Stimulated activated CD8-positive, alpha-beta memory T cell treated with anti-CD3 and anti-CD28 coated beads, Interleukin-4, amount 100 ng/mL, for 48 hours (primary cell): ENCODE results near the gene RCOR1.
A peak's percentile ranks its signal among the peaks of the same experiment; 100 is the strongest.
"Not testable (repeated sequence)": the region's sequence is repeated elsewhere in the genome, so short reads cannot be mapped to it uniquely, and the experiment has no call there.

Experiments used
- DNase-seq: peaks from one replicate; pipeline ENCODE4 v3.0.0-alpha.2; 2020

The RCOR1 gene

GRCh38 chr14:102571478-102572042 is 20.9 kb upstream of the RCOR1 start:
- DNase-seq, result no peak

- DNase-seq, result not testable (repeated sequence)
Measured at GRCh38 chr14:102573161-102573560, 19.3 kb upstream of the RCOR1 start.

- no peak for DNase-seq
Measured at GRCh38 chr14:102573591-102574046, 18.8 kb upstream of the RCOR1 start.

DNA sequence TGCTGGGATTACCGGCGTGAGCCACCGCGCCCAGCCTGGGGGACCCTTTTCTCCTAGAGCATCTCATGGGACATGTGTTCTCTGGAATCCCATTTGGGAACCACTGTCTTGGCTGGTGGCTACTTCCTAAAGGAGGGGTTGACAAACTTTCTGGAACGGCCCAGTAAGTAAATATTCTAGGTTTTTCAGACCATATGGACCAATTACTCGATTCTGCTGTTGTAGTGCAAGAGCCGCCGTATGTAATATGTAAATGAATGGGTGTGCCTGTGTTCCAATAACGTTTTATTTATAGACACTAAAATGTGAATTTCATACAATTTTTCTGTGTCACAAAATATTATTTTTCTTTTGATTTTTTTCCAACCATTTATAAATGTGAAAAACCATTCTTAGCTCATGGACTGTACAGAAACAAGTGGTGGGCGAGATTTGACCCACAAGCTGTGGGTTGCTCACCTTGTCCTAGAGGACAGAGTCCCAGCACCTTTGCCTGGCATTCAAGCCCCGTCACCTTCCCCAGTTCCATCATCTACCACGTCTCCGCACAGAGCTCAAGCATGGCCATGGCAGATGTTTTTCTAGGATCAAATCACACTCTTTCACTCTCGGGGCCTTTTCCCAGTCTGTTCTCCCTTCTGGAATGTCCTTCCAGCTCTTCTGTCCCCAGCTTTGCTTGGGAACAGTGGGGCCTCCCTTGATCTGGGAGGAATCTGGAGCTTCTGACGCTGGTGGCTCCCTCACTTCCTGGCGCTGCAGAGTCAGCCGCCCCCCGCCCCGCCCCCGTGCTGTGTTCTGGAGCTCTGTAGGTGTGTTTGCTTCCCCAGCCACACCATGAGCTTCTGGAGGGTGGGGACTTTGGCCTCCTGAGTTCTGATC is 17.9 kb upstream of the RCOR1 start:
- no peak for DNase-seq

DNA sequence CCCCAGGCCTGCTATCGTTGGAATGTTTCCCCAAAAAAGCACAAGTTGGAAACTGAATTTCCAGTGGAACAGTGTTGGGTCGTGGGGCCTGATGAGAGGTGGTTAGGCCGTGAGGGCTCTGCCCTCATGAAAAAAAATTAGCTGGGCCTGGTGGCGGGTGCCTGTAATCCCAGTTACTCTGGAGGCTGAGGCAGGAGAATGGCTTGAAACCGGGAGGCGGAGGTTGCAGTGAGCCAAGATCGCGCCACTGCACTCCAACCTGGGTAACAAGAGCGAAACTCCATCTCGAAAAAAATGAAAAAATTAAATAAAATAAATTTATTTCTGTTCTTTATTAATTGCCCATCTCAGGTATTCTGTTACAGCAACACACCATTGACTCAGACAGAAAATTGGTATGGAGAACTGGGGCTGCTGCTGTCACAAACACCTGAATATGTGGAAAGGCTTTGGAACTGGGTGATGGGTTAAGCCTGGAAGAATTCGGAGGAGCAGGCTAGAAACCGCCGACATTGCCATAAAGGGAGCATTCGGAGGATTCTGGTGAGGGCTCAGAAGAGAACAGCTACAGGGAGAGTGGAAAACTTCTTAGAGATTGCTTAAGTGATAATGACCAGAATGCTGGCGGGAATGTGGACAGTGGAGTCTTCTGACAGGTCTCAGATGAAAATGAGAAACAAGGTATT is 17.1 kb upstream of the RCOR1 start:
- no peak for DNase-seq

DNA sequence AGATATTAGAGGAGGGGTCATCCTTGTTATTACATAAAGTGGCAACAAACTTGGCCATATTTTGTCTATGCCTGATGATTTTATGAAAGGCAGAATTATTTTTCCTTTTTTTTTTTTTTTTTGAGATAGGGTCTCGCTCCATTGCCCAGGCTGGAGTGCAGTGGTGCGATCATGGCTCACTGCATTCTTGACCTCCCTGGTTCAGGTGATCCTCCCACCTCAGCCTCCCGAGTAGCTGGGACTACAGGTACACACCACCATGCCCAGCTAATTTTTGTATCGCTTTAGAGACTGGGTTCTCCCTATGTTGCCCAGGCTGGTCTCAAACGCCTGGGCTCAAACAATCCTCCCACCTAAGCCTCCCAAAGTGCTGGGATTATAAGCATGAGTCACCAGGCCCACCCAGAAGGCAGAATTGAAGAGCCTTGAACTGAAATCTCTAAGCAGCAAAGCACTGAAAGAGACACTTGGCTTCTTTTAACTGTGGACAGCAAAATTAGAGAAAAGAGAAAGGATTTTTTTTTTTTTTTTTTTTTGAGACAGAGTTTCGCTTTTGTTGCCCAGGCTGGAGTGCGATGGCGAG is 16.5 kb upstream of the RCOR1 start:
- not testable (repeated sequence) for DNase-seq

DNA sequence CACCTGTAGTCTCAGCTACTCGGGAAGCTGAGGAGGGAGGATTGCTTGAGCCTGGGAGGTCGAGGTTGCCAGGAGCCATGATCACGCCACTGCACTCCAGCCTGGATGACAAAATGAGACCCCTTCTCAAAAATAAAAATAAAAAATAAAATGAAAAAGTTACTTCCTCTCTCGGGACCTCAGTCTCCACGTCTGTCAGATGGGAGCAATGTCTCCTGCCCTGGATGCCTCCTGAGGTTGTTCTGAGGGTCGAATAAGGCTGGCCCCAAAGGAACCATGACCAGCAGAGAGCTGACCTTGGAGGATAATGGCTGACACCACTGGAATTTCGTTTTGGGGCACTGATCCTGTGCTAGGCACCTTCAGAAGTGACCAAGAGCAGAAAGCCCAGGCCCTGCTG is 13.6 kb upstream of the RCOR1 start:
- DNase-seq, result no peak

DNA sequence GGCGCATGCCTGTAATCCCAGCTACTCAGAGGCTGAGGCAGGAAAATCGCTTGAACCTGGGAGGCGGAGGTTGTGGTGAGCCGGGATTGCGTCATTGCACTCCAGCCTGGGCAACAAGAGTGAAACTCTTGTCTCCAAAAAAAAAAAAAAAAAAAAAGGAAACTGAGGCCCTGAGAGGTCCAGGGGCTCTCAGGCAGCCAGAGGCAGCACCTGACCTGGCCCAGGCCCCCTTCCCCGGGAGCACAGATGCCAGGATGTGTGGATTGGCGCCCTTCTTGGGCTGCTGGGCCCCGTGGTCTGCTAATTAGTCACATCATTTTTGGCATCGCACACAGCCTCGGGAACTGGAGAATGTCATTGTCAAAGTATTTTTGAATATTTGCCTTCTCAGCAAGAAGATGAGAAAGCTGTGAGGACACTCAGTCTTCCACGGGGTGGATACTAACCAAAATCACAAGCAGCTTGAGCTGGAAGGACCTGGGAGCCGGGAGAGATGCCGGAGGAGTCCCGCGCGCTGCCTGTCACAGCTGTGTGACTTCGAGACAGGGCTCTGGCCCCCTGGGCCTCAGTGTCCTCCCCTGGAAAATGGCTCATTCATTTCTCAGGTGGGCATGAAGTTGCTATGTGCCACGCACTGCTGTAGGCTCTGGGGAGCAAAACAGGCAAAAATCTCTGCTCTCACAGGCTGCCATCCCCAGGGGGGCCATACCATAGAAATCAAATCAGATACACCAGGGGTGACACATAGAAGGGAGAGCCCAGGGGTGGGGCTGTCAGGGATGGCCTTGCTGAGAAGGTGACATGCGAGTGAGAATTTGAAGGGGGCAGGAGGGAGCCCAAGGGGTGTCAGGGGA is 12.5 kb upstream of the RCOR1 start:
- DNase-seq, result no peak

DNA sequence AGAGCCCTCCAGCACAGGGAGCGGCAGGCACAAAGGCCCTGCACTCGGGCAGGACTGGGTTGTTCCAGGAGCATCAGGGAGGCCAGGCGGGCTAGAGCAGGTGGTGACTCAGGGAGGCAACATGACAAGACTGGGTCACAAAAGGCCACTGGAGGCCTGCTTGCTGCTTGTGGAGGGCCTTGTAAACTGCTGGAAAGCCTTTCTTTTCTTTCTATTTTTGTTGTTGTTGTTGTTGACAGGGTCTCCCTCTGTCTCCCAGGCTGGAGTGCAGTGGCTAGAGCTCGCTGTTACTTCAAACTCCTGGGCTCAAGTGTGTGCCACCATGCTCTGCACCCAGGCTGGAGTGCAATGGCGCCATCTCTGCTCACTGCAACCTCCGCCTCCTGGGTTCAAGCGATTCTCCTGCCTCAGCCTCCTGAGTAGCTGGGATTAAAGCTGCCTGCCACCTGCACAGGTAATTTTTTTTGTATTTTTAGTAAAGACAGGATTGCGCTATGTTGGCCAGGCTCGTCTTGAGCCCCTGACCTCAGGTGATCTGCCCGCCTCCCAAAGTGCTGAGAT is 11.8 kb upstream of the RCOR1 start:
- no peak for DNase-seq

DNA sequence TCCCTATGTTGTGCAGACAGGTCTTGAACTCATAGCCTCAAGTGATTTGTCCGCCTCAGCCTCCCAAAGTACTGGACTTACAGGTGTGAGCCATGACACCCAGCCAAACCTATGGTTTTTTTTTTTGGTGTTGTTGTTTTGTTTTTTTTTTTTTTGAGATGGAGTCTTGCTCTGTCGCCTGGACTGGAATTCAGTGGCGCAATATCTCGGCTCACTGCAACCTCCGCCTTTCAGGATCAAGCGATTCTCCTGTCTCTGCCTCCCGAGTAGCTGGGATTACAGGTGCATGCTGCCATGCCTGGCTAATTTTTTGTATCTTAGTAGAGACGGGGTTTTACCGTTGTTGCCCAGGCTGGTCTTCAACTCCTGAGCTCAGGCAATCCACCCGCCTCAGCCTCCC is 11.3 kb upstream of the RCOR1 start:
- no peak for DNase-seq

GRCh38 chr14:102583726-102584125 is 8.7 kb upstream of the RCOR1 start:
- no peak for DNase-seq

GRCh38 chr14:102584871-102585869 is 7.3 kb upstream of the RCOR1 start:
- no peak for DNase-seq

DNA sequence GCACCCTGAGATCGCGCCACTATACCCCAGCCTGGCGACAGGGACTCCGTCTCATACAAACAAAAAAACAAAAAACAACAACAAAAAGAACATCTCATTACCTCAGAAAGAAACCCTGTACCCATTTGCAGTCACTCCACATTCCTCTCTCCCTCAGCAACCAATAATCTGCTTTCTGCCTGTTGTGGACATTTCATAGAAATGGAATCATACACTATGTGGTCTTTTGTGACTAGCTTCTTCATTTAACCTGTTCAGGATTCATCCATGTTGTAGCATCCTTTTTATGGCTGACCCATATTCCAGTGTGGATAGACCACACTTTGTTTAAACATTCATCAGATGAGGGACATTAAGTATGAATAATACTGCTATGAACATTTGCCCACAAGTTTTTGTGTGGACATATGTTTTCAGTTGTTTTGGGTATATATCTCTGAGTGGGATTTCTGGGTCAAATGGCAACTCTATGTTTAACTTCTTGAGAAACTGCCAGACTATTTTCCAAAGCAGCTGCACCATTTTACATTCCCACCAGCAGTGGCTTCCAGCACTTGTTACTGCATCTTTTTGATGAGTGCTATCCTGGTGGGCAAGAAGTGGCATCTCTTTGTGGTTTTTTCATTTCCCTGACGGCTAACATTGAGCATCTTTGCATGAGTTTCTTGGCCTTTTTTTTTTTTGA is 5.9 kb upstream of the RCOR1 start:
- no peak for DNase-seq

DNA sequence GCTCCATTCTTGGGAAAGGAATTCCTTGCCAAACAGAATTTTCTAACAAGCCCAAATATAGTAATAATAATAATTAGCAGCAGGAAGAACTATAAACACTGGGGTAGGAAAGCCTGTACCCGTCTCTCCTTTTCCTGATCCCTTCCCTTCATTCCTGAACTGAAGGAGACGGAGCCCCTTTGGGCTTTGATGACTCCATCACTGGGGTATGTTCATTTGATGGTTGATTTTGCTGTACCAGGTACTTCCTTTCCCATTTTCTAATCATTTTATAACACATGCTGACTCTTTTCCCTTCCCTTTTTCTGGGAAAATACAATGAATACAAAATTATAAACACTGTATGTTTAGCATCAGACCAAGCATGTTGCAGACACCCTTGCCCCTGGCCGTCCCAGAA is 3.6 kb upstream of the RCOR1 start:
- no peak for DNase-seq

DNA sequence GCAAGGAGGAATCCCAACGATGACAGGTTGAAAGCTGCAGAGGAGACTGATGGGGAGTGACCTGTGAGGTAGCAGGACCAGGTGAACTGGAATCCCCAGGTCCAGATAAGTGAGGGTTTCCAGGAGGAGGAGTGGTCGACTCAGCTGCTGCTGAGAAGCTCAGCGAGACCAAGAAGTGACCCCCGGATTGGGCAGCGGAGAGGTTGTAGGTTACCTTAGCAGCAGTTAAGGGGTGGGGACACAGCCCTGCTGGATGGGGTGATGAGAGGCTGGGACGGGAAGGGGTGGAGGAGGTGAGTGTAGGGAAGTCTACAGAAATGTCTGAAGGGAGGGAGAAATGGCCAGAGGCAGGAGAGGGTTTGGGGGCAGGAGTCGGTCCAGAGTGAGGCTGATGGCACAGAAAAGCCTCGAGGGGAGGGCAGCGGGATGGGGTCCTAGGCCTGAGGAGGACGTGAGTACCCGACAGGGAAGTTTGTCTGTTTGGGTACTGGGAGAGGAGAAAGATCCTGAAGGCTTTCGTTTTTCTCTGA is 2.6 kb upstream of the RCOR1 start:
- no peak for DNase-seq

- DNase-seq, result no peak
Measured at GRCh38 chr14:102590667-102591099, 1.8 kb upstream of the RCOR1 start.

GRCh38 chr14:102591372-102591943 is 991 bp upstream of the RCOR1 start:
- peak; percentile 52 for DNase-seq

DNA sequence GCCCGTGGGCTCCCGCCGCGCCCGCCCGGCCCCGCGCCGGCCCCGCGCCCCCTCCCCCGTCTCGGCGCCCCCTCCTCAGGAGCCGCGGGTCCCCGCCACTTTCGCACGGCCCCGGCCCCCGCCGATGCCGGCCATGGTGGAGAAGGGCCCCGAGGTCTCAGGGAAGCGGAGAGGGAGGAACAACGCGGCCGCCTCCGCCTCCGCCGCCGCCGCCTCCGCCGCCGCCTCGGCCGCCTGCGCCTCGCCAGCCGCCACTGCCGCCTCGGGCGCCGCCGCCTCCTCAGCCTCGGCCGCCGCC is 263 bp downstream of the RCOR1 start:
- no peak for DNase-seq

- peak; percentile 63 for DNase-seq
Measured at GRCh38 chr14:102593061-102593824, 794 bp downstream of the RCOR1 start.
